Uterus (tissue), 4 donors: Measurements from ENCODE around the gene KLF4. TPM values are rescaled to one million over a fixed set of nuclear protein-coding genes. Genes with fewer than 3 reads are reported as not detected.

Experiments
- DNase-seq, 2 donors: peaks; one replicate each; pipeline ENCODE4 v3.0.0-alpha.2; 2019 to 2020
- H3K27ac ChIP-seq, 2 donors: fragments of 200-600 bp; sonication (generic); 1 replicate in 1 of 2; 2 replicates in 1 of 2; pipeline ENCODE4 v1.5.1; 2016 to 2018
- H3K27me3 ChIP-seq, 2 donors: fragments of 200-600 bp; sonication (generic); one replicate each; pipeline ENCODE4 v1.5.1; 2018 to 2019; ENCODE audit warnings: control low read depth in 1 of 2
- H3K36me3 ChIP-seq, 2 donors: fragments of 200-600 bp; sonication (generic); one replicate each; pipeline ENCODE4 v1.5.1; 2019; ENCODE audit warnings: control low read depth in 1 of 2
- H3K4me1 ChIP-seq, 2 donors: fragments of 200-600 bp; sonication (generic); one replicate each; pipeline ENCODE4 v1.5.1; 2018 to 2019; ENCODE audit warnings: control low read depth in 1 of 2
- H3K4me3 ChIP-seq, 2 donors: fragments of 200-600 bp; sonication (generic); 1 replicate in 1 of 2; 2 replicates in 1 of 2; pipeline ENCODE4 v1.5.1; 2018 to 2019; ENCODE audit warnings: mild to moderate bottlenecking in 1 of 2
- H3K9me3 ChIP-seq, 2 donors: fragments of 200-600 bp; sonication (generic); one replicate each; pipeline ENCODE4 v1.5.1; 2019; ENCODE audit warnings: control low read depth in 1 of 2
- POLR2A ChIP-seq, 2 donors: fragments of 450-650 bp; IDR thresholded peaks; one replicate each; pipeline ENCODE4 v1.6.1; 2016; ENCODE audit warnings: antibody characterized with exemption in 2 of 2, mild to moderate bottlenecking in 1 of 2, moderate library complexity in 1 of 2
- intact Hi-C: fragments of 100-400 bp; cut with DNase I; formaldehyde crosslinking; loops from one replicate; pipeline ENCODE4 v1.15.1; 2023; ENCODE audit warnings: low total_unique reads
- total RNA-seq, 4 donors: library from RNA; depleted of rRNA in 3 of 4; stranded (reverse); fragments of >200 nt in 3 of 4; gene quantifications; one replicate each; pipeline versions ENCODE4 v1.1.0 to v1.2.4, GENCODE V29; 2014 to 2023
- TF ChIP-seq, protein P1 (sequence below), 4 experiments: fragments of 200-600 bp in 2 of 4; fragments of 450-650 bp in 2 of 4; sonication (generic) in 2 of 4; IDR thresholded peaks; one replicate each; pipeline ENCODE4 v1.5.1; 2016 to 2019; ENCODE audit warnings: antibody characterized with exemption in 4 of 4, mild to moderate bottlenecking in 2 of 4, moderate library complexity in 1 of 4
- donor health status: DM: yes; HTN: yes; CAD: no.

Gene KLF4
- total RNA-seq, 4 donors from 2014 or later, result 20.2 to 152 (median 94.7) TPM

DNA sequence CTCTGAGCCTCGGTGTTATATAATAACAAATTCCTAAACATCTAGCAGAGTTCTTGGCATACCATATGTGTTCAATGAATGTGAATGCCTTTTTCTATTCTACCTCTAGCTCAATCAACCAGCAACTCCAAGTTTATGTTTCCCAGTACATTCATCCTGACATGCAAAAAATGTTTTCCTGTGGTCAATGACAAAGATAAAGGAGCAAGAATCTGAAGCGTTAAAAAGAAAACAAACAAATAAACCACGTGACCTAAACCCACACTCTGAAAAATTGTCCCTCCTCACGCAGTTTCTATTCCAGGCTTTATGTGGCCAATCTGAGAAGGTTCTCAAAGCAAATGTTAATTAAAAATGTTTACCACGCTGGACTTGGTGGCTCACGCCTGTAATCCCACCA lies 18.0 kb downstream of the KLF4 start:
- DNase-seq, result no peak
- Histone ChIP-seq H3K36me3 (no peaks in the 10 kb centered on the region), H3K9me3 (no peaks in the 10 kb centered on the region), H3K27me3 (no peaks in the 10 kb centered on the region), H3K4me3 (no peak overlapping the region), H3K27ac (no peak overlapping the region), H3K4me1 (no peaks in the 10 kb centered on the region)
- intact Hi-C loops, result no loop called here
- TF ChIP-seq, protein P1, sequence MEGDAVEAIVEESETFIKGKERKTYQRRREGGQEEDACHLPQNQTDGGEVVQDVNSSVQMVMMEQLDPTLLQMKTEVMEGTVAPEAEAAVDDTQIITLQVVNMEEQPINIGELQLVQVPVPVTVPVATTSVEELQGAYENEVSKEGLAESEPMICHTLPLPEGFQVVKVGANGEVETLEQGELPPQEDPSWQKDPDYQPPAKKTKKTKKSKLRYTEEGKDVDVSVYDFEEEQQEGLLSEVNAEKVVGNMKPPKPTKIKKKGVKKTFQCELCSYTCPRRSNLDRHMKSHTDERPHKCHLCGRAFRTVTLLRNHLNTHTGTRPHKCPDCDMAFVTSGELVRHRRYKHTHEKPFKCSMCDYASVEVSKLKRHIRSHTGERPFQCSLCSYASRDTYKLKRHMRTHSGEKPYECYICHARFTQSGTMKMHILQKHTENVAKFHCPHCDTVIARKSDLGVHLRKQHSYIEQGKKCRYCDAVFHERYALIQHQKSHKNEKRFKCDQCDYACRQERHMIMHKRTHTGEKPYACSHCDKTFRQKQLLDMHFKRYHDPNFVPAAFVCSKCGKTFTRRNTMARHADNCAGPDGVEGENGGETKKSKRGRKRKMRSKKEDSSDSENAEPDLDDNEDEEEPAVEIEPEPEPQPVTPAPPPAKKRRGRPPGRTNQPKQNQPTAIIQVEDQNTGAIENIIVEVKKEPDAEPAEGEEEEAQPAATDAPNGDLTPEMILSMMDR (IDR thresholded peaks at IDR 0.05), result no peak
- no peak for TF ChIP-seq POLR2A (IDR thresholded peaks at IDR 0.05)

DNA sequence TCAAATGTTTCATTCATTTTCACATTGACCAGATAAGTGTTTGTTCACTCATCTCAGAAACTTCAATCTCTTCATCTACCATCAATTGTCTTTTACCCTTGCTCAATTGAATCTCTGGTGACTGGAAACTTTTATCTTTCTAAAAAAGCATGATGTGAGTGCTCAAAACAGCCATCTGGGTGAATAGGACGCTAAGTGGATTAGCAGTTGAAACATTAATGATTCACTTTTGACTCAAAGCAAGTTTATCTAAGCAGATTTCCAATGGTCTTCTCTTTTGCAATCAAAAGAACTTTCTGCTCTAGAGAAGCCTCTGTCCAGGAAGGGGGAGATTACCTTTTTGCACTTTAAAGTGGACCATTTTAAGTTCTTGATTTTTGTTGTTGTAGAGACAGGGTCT lies 22.2 kb downstream of the KLF4 start:
- intact Hi-C loops, result loop anchor here (10.0 kb wide), 1 partner anchor 1097 kb away; no protein-coding TSS in a partner anchor
- DNase-seq, result no peak
- no peak overlapping the region for H3K4me3 ChIP-seq

DNA sequence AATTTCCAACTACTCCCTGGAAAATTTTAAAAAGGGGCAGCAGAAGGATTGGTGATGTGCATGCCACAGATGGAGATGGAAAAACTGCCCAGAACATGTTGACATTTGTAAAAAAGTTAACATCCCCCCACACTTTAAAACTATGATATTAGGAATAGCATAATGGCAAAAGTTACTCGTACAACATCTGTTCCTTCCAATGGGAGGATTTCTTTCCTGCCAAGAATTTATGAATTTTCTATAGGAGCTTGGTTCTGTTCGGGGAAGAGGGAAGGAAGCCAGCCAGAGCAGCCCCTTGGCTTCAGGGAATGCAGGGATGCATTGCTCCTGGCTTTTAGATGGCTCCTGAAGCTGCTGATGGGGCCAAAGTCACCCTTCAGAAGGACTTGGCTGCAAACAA lies 22.7 kb downstream of the KLF4 start:
- TF ChIP-seq POLR2A (IDR thresholded peaks at IDR 0.05), result no peak
- TF ChIP-seq, protein P1 (IDR thresholded peaks at IDR 0.05), result no peak
- H3K4me1 ChIP-seq, result no peaks in the 10 kb centered on the region
- H3K9me3 ChIP-seq, result no peaks in the 10 kb centered on the region
- H3K36me3 ChIP-seq, result no peaks in the 10 kb centered on the region
- DNase-seq, result no peak
- intact Hi-C loops, result loop anchor here (10.0 kb wide), 1 partner anchor 1098 kb away; no protein-coding TSS in a partner anchor
- no peak overlapping the region for H3K4me3 ChIP-seq
- no peak overlapping the region for H3K27ac ChIP-seq
- H3K27me3 ChIP-seq, result no peaks in the 10 kb centered on the region

More for the DNA sequence above, 22.2 kb downstream of the KLF4 start:
- Histone ChIP-seq H3K4me1 (no peaks in the 10 kb centered on the region), H3K27me3 (no peaks in the 10 kb centered on the region), H3K9me3 (no peaks in the 10 kb centered on the region), H3K36me3 (no peaks in the 10 kb centered on the region), H3K27ac (no peak overlapping the region)
- TF ChIP-seq, protein P1 (IDR thresholded peaks at IDR 0.05), result no peak
- TF ChIP-seq POLR2A (IDR thresholded peaks at IDR 0.05), result no peak

DNA sequence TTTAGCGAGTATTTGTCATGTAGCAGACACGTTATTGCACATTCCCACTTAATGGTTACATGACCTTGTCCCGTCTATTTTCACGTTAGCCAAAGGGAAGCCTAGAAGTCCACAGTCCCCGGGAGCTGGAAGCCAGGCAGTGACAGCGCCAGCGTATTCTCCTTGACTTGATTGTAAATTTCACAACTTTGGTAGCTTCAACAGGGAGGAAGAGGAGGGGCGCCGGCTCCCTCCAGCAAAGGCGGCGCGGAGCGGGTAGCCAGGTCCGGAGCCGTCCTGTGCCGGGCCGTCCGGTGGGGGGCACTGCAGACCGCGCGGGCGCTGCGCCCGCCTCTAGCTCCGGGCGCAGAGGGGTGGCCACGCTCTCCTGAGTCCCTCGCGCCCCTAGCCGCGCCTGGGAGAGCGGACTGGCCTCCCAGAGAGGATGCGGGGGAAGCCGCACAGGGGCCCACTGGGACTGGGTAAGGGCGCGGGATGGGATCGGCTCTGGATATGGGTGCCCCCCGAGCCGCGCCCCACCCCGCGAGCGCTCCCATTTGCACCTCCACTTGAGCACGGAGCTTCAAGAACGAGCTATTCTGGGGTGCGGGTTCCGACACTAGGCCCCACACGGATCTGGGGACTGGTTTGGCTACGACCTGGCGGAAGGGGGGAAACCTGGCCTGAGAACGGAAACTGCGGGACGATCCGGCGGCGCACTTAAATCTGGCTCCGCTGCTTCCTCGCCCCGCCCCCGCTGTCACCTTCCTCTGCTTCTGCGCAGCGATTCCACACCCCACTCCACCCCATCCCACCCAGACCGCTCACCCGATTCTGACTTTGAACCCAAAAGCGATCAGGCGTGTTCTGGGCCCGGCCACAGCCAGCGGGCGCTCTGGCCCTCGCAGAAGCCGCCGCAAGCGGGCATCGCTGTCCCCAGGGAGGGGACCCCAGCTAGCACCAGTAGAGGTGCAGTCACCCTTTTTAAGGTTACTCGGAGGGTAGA lies 23.8 kb downstream of the KLF4 start:
- Histone ChIP-seq H3K4me1 (no peaks in the 10 kb centered on the region), H3K4me3 (peak overlapping the region; percentile 33 to 50), H3K36me3 (no peaks in the 10 kb centered on the region), H3K27me3 (no peaks in the 10 kb centered on the region), H3K9me3 (no peaks in the 10 kb centered on the region), H3K27ac (peak overlapping the region in 1 of 2 donors; percentile 4)
- TF ChIP-seq, protein P1 (IDR thresholded peaks at IDR 0.05), result peak; percentile 88 to 94 (median 92)
- TF ChIP-seq POLR2A (IDR thresholded peaks at IDR 0.05), result peak in 1 of 2 donors; percentile 29
- intact Hi-C loops, result loop anchor here (10.0 kb wide), 1 partner anchor 1099 kb away; no protein-coding TSS in a partner anchor
- DNase-seq, result peak; percentile 55 to 81

DNA sequence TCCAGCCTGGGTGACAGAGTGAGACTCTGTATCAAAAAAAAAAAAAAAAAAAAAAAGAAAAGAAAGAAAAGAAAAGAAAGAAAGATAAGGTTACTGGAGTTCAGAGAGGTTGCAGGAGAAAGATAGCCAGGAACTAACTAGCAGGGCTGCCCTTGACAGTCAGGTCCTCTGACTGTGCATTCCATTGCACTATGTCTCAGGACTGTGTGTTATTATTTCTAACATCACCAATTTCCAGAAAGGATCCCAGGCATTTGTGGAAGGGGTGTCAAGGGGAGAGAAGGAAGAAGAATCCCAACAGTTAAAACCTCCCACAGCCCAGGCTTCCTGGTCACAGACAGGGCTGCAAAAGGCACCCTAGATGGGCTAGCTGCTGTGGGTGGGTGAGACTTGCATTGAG lies 25.1 kb downstream of the KLF4 start:
- no peak for DNase-seq
- TF ChIP-seq, protein P1 (IDR thresholded peaks at IDR 0.05), result no peak
- no peak for TF ChIP-seq POLR2A (IDR thresholded peaks at IDR 0.05)
- H3K4me3 ChIP-seq, result no peak overlapping the region
- H3K9me3 ChIP-seq, result peaks cover 0 to 3% of the 10 kb centered on the region in 2 donors
- intact Hi-C loops, result loop anchor here (10.0 kb wide), 1 partner anchor 1100 kb away; no protein-coding TSS in a partner anchor
- no peaks in the 10 kb centered on the region for H3K27me3 ChIP-seq
- H3K36me3 ChIP-seq, result no peaks in the 10 kb centered on the region
- no peak overlapping the region for H3K27ac ChIP-seq
- no peaks in the 10 kb centered on the region for H3K4me1 ChIP-seq
